HG03103 (cell line): ENCODE results near the gene SPECC1L.

Experiments
- ATAC-seq: cut with Tn5 transposase; IDR thresholded peaks from one replicate; pipeline ENCODE4 v1.9.1; 2021; ENCODE audit warnings: low read depth; ENCODE audit not compliant: unreplicated experiment

The SPECC1L gene

DNA sequence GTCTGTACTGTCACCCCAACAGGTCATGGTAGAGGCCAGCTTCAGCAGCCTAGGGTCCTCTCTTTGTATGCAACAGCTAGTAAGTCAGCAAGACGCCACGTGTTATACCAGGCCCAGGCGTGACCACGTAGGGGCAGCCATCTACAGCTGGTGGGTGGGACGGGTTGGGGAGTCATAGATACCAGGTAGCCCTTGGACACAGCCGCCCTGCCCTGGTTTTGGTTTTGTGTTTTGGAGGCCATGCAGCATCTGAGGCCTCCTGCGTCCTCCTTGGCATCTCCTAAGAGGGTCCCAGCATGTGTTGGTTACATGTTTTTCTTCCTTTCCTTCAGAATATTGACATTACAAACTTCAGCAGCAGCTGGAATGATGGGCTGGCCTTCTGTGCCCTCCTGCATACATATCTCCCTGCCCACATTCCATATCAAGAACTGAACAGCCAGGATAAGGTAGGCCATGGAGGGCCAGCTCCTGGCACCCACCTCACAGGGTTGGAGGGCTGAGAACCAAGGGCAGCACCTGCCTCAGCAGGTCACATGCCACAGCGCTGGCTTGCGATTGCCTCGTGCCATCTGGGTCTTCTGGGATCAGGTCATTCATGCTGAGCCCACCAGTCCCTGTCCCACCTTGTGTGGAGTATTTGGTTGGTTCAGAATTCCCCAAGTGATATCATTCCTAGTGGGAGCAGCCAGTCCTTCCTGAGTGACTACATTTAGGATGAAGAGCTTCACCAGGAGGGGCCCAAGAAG is 140.8 kb downstream of the SPECC1L start:
- no peak for ATAC-seq

DNA sequence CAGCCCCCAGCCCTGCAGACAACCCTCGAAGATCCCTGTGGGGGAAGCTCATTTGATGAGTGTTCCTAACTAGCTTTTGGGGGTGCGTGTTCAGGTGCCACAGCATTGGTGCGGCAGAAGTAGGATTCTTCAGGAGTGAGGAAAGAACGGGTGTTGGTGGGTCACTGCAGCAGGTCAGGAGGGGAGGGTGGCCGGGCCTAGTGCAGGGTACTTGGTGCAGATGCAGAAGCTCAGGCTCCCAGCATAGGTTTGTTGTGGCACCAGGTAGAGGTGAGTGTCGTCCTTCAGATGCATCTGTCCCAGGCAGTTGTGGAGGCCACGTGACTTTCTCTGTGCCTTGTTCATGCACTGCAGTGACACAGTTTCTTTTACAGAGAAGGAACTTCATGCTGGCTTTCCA is 141.6 kb downstream of the SPECC1L start:
- ATAC-seq, result no peak

DNA sequence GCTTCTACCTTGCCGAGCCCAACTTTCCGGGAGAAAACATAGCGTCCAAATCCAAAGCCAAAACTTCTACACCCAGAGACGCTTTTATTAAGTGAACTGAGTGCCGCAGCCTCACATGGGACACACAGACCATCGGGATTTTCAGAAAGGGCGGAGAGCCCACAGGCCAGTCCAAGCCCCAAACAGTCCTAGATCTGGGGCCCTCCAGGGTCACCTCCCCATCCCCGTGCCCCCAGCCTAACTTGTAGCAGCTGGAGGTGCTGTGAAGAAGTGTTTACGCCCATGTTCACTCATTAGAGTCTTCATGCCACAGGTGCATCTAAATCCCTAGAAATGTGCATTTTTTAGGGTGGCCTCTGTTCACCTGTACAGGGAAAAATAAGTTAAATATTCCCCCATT is 142.6 kb downstream of the SPECC1L start:
- ATAC-seq, result no peak

DNA sequence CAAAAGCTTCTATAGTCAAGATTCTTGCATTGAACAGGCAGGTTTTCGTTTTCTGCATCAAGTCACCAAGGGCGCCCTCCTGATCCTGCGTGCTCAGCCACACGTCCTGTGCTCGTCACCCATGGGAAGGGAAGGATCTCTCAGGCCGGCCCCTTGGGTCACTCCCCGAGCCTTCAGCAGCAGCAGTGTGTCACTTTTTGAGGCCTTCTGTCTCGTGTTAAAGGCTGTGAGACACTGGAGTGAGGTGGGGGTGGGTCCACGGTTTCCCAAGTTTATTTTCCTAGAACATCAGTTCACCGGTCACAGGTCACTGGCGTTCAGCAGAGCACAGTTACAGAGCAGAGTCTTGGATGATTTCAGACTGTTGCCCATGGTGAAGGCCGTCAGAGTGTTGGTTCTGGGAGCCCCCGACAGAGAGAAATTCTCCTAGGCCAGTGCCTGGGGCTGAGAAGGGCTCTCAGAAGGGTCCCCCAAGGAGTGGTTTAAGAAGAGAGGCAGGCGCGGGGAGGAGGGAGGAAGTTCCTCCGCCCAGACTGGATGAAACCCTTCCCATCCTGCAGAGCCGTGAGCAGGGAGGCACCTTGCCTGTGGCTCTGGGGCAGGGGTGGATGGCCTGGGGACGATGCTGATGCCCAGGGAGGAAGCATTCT is 143.2 kb downstream of the SPECC1L start:
- no peak for ATAC-seq

DNA sequence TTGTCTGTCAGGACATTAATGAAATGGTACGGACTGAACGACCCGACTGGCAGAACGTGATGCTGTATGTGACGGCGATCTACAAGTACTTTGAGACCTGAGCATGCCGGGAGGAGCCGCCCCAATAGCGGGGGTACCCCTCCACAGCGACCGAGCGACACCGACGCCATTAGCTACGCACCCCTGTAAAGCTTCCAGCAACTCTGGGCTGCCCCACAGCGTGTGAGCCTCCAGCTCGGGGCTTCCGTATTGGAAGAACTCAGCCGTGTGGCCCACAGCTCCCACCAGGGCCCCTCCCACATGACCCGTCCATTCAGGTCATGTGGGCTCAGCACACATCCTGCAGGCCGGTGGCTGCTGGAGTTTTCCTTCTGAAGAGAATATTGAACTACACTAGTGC is 143.9 kb downstream of the SPECC1L start:
- no peak for ATAC-seq

DNA sequence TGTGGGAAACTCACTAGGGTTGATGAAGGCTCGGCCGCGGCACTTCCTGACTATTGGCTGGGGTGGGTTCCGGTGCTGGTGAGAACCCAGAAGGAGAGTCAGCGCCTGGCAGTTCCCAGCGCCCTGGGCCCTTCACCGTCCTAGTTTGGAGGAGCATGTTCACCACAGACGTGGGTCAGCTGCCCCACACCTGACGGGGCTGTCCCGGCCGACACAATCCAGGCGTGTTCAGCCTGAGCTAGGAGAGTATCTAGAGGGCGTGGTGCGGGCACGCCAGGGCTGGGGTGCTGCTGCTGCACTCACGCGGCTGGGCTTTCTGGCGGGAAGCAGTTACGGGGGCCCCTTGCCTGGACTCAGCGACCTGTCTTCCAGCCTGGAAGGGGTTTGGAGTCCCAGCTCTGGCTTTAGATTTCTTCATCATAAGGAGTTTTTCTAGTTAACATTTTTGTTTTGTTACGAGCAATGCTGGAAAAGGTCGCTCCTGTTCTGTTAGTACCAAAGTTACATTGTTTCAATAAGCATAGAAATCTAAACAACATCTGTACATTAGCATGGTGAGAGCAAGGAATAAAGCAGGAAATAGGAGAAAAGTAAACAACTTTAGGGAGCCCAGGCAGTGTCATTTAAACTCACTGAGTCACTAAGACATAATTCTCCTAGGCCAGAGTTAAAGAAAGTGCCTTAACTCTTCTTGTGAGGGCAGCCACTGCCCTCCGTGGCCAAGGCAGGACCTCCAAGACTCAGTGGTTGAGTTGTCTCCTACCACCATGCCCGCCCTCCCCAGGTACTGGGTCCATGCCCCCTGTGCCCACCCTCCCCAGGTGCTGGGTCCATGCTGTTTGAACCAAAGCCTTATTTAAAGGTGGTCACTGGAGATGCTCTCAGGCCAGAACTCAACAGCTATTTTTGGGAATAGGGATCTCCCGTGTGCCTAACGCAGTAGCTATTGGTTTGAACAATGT is 144.6 kb downstream of the SPECC1L start:
- no peak for ATAC-seq

DNA sequence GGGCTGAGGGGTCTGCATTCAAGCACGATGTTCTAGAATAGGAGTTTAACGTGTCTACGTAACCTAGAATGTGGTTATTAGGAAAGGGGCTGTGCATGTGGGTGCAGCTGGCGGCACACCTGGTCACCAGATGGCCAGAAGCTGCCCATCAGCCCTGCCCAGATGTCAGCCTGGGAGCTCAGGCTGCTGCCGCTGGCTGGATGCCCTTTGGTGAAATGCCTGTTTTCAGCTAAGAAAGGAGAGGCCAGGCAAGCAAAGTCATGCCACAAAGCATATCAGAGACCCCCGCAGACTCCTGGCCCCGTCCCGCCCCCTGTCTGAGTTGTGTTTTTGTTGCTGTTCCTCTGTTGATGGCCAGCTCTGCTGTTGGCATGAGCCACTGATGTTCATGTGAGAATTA is 145.5 kb downstream of the SPECC1L start:
- ATAC-seq, result no peak

DNA sequence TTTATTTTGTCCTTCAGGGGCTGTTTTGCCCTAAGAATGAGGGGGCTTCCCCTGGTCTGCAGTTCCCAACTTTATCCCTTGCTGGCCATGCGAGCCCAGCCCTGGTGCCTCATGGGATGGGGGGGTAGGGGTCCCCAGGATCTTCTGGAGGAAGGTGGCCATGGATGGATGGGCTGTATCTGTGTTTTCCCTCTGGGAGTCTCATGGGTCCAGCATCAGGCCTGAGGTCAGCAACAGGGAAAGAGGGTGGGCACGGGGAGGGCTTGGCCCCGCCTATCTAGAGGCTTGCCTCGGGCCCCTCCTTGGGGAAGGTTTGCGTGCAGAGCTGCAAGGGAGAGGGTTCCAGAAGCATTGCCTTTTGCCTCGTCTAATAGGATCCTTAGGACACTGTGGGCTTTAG is 146.0 kb downstream of the SPECC1L start:
- no peak for ATAC-seq

DNA sequence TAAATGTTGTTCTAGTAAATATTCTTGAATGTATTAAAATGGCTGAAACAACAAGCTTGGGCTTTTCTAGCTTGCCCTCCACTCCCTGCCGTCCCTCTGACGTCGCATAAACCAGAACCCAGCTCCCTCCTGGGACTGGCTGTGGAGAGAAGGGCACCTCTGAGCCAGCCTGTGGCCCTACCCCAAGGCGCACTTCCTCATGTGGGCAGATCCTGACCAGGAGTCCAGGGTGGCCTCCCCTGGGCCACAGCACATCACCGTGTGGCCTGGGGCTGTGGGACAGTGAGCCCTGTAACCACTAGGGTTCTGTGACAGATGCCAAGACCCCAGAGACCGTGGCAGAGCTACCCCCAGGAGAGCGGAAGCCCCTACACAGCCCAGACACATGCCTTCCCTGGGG is 146.6 kb downstream of the SPECC1L start:
- no peak for ATAC-seq

DNA sequence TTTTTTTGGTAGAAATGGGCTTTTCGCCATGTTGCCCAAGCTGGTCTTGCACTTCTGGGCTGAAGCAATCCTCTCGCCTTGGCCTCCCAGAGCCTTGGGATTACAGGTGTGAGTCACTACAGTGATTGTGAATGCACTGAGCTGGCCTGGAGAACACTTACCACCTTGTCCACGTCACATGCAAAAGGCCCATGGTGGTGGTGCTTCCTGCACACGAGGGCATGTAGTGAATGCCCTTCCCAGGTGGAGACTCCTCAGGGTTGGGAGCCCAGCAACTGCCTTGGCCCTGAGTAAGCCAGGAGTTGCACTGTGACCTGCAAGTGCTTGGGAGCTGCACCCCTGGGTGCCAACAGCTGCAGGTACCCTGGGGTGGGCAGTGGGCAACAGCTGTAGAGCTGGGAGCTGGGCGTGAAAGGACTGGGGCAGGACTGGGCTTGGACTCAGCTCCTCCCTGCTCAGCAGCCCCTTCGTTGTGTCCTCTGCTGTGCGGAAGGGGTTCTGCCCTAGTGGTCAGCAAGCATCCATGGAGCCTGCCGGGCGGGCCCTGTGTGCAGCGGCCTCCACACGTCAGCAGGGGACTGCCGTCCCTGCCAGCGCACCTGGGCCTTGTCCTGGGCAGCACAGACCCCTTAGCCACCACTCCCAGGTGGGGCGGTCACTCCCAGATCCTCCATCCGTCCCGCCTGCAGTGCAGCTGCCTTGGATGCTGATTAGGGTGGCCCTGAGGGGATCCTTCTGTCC is 147.4 kb downstream of the SPECC1L start:
- no peak for ATAC-seq

DNA sequence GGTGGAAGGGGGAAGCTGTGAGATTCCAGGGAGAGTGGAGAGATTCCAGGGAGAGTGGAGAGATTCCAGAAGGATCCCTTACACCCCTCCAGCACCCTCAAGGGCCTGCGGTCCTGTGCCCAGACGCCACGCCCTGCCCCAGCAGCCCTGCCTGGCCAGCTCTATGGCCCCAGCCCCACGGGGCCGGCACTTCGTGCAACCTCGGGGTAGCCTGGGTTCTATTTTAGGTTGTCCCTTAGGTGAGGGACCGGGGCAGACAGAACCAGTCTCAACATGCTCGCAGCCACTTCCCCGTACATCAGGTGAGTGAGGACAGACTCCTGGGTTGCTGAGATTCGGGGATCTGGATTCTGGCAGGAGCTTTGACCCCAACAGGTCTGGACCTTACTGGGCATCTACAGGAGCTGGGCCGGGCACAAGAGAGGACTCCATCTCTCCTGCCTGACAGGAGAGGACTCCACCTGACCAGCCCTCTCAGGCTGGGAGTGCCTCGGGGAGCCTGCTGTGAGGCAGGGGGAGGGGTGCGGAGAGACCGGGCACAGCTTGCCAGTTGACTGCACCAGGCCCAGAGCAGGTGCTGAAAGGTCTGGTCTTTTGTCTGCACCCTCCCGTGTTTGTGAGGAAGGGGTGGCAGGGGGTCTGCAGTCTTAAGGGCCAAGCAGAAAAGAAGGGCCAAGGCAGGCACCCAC is 148.3 kb downstream of the SPECC1L start:
- ATAC-seq, result no peak

DNA sequence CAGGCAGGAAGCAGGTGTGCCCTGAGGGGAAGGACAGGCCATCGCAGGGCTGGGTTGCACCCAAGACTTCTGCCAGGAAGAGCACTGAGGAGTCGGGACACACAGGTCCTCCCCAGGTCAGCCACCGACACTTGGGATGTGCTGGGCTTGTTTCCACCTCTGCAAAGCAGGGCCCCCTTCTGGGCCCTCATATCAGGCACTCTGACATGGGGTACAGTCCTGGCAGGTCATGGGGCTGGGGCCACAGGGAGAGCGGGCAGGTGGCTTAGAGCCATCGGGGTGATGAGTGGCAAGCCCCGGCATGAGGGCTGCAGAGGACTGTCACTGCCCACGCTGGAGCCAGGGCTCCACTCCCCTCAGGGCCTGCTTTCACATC is 148.8 kb downstream of the SPECC1L start:
- ATAC-seq, result no peak

DNA sequence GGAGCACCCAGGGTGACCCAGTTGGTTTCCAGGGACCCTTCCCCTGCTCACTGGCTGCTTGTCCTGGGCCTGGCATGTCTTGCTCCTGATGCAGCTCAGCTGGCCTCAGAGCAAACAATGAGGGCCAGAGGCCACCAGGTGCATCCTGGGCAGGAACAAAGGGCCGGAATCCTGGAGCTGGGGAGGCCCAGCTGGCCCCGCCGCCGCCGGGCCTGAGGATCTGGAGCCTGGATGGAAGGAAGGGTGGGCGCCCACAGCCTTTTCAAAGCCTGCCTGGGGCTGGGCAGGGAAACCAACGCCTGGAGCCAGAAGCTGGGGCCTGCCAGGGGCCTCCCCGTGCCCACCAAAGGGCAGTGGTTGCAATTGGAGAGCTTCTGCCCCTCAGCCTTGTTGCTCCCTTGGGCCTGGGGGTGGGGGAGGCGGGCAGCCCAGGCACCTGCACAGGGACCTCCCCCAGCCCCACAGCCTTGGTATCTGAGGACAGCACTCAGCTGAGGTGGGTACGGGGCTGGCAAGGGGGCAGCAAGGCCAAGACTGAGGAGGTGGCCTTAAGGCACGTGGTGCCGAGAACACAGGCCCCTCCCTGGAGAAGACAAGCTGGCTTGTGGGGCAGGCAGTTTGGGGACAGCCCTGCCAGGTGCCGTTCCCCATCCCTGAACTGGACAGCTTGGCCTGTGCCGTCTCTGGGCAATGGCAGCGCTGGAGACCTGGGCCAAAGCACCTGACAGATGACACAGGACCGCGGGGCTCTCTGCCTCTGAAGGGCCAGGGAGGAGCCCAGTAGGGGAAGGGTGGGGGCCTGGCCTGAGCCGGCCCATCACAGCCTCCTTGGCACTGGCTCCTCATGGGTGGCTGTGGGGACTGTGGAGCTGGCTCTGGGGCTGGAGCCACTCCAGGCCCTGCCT is 149.7 kb downstream of the SPECC1L start:
- ATAC-seq, result no peak

DNA sequence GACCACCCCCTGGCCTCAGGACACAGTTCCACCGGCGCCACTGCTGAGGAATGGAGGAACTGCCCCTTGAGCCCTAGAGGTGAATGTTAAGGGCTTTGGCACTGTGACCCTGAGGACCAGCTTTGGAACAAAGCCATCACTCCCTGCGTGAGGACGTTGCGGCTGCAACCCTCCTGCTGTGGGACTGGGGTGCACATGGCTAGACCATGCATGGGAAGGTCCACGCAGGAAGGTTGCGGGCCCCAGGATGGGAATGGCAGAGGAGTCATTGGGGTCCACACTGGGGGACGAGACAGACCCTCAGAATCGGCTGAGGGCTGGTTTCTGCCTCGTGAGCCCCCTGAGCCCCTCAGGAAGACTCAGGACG is 150.3 kb downstream of the SPECC1L start:
- ATAC-seq, result no peak

DNA sequence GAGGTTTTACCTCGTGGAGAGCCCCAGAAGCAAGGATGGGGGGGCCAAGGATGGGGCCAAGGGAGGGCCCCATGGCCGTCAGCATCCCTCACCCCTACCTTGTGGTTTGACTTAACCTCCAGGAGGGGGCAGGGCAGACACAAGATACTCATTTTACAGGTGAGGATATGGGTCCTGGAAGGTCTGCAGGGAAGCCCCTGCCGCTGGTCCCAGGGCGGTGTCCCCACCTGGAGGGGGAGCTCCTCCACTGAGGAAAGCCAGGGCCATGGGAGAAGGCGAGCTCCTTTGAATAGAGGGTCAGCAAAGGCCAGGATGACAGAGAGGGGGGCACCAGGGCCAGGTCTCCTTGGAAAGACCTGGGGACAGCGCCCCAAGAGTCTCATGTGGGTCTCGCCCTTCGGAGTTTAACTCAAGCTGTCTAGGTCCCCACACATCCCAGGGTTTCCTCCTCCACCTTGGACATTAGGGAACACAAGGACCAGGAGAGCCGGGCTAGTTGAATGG is 150.8 kb downstream of the SPECC1L start:
- no peak for ATAC-seq

DNA sequence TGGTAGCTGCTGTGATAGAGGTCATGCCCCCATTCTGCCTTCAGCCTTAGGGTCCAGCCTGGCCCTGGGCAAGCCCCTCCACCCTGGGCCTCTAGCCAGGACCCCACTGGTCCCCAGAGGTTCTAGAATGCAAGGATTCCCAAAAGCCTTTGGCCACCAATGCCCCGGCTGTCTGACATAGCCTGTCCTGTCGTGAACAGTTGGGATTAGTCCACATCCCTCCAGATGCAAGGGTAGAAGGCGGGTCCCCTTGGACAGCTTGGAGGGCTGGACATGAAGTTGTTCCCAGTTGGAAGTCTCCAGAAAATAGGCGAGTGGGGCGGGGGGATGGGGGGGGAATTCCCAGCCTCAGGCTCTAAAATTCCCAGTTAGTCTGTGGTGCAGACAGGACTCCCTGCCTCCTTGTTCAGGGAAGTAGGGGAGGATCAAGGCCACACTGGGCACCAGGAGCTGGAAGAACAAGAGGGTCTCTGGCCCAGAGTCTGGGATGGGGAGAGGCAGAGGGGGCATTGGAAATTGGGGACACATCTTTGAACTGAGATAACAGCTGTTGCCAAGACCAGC is 151.6 kb downstream of the SPECC1L start:
- no peak for ATAC-seq

DNA sequence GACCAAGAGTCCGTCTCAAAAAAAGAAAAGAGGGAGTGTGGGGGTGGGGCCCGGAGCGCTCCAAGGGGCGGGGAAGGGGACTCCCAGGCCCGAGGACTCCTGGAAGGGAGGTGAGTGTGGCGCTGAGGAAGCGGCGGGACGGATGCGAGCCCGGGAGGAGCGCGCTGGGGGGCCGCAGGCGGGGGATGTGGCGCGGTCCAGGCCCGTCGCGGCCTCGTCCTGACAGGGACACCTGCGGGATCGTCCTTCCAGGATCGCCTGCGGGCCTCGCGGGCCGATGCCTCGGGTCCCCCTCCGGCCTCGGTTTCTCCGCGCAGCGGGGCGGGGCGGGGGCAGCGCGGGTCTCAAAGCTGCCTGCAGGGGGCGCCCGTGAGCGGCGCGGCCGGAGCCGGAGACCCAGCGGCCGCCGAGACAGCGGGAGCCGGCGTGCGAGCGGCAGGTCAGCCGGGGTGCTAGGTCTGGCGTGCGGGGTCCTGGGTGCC is 152.9 kb downstream of the SPECC1L start:
- no peak for ATAC-seq
